Neural cell (in vitro differentiated cells): ENCODE data around the gene PTPRN2. TPM values are rescaled to one million over a fixed set of nuclear protein-coding genes. Genes with fewer than 3 reads are reported as not detected.

Source experiments
- H2AFZ ChIP-seq: fragments of 200-600, 300-800 bp; sonication (generic), shearing (Covaris generic); 2 replicates; pipeline ENCODE4 v1.6.0; 2014; ENCODE audit warnings: low read depth, mild to moderate bottlenecking, antibody characterized with exemption, low read length, moderate library complexity
- H3F3A ChIP-seq: fragments of 200-600 bp; shearing (Covaris generic); 2 replicates; pipeline ENCODE4 v1.6.1; 2016; ENCODE audit warnings: mild to moderate bottlenecking, moderate library complexity, mixed read lengths, antibody characterized with exemption, low read length; ENCODE audit not compliant: insufficient read depth, poor library complexity, severe bottlenecking
- H3K27ac ChIP-seq: fragments of 200-600, 300-800 bp; sonication (generic), shearing (Covaris generic); 2 replicates; pipeline ENCODE4 v1.5.1; 2014; ENCODE audit warnings: mild to moderate bottlenecking, low read length, moderate library complexity
- H3K27me3 ChIP-seq: fragments of 300-800, 200-600 bp; sonication (generic), shearing (Covaris generic); 2 replicates; pipeline ENCODE4 v1.6.0; 2014; ENCODE audit warnings: mild to moderate bottlenecking, low read depth, low read length, moderate library complexity; ENCODE audit not compliant: insufficient read depth
- H3K36me3 ChIP-seq: fragments of 300-800, 200-600 bp; sonication (generic), shearing (Covaris generic); 2 replicates; pipeline ENCODE4 v1.5.1; 2014; ENCODE audit warnings: mild to moderate bottlenecking, antibody characterized with exemption, low read length, moderate library complexity; ENCODE audit not compliant: insufficient read depth
- H3K4me2 ChIP-seq: fragments of 300-800, 200-600 bp; sonication (generic), shearing (Covaris generic); 2 replicates; pipeline ENCODE4 v1.6.0; 2014; ENCODE audit warnings: mild to moderate bottlenecking, low read length
- H3K4me3 ChIP-seq: fragments of 300-800, 200-600 bp; sonication (generic), shearing (Covaris generic); 2 replicates; pipeline ENCODE4 v1.5.1; 2014; ENCODE audit warnings: mild to moderate bottlenecking, low read length, moderate library complexity
- H3K79me2 ChIP-seq: fragments of 200-600 bp; shearing (Covaris generic); replicated peaks from 2 replicates; pipeline ENCODE4 v1.6.0; 2014; ENCODE audit warnings: mild to moderate bottlenecking, low read length, moderate library complexity; ENCODE audit not compliant: insufficient read depth
- H3K9ac ChIP-seq: fragments of 300-800, 200-600 bp; sonication (generic), shearing (Covaris generic); 2 replicates; pipeline ENCODE4 v1.6.1; 2016; ENCODE audit warnings: mild to moderate bottlenecking, low read length, mixed read lengths
- H3K9me2 ChIP-seq: fragments of 200-600 bp; shearing (Covaris generic); 2 replicates; pipeline ENCODE4 v1.6.1; 2016; ENCODE audit warnings: mild to moderate bottlenecking, low read length, mixed read lengths; ENCODE audit not compliant: insufficient read depth
- H3K9me3 ChIP-seq: fragments of 200-600, 300-800 bp; sonication (generic), shearing (Covaris generic); 2 replicates; pipeline ENCODE4 v1.6.1; 2016; ENCODE audit warnings: mild to moderate bottlenecking, mixed run types, low read length, moderate library complexity, mixed read lengths
- H4K20me1 ChIP-seq: fragments of 200-600 bp; shearing (Covaris generic); 2 replicates; pipeline ENCODE4 v1.6.1; 2016; ENCODE audit warnings: mild to moderate bottlenecking, mixed run types; ENCODE audit not compliant: insufficient read depth
- EP300 ChIP-seq: fragments of 450-650 bp; conservative IDR thresholded peaks from 2 replicates; pipeline ENCODE4 v1.6.1; 2014; ENCODE audit warnings: antibody characterized with exemption, mild to moderate bottlenecking, moderate library complexity; ENCODE audit not compliant: poor library complexity, severe bottlenecking
- EZH2 ChIP-seq: fragments of 200-600, 300-800 bp; shearing (Covaris generic), sonication (generic); IDR thresholded peaks from 2 replicates; pipeline ENCODE4 v1.6.1; 2014; ENCODE audit warnings: antibody characterized with exemption, low read length, borderline replicate concordance, mild to moderate bottlenecking; ENCODE audit not compliant: insufficient read depth, poor library complexity, severe bottlenecking
- MXI1 ChIP-seq: fragments of 450-650 bp; conservative IDR thresholded peaks from 2 replicates; pipeline ENCODE4 v1.6.1; 2014; ENCODE audit warnings: antibody characterized with exemption, mild to moderate bottlenecking; ENCODE audit not compliant: poor library complexity, severe bottlenecking
- POLR2AphosphoS5 ChIP-seq: IDR thresholded peaks from 2 replicates; pipeline ENCODE4 v1.6.1; 2012
- RAD21 ChIP-seq: fragments of 450-650 bp; conservative IDR thresholded peaks from 2 replicates; pipeline ENCODE4 v1.6.1; 2014; ENCODE audit warnings: antibody characterized with exemption, mild to moderate bottlenecking, moderate library complexity
- REST ChIP-seq: IDR thresholded peaks from 2 replicates; pipeline ENCODE4 v1.6.1; 2012; ENCODE audit warnings: borderline replicate concordance
- SMC3 ChIP-seq: fragments of 450-650 bp; conservative IDR thresholded peaks from 2 replicates; pipeline ENCODE4 v1.6.1; 2014; ENCODE audit warnings: antibody characterized with exemption, mild to moderate bottlenecking, moderate library complexity; ENCODE audit not compliant: poor library complexity
- TAF1 ChIP-seq: IDR thresholded peaks from 2 replicates; pipeline ENCODE4 v1.6.1; 2012; ENCODE audit warnings: low read depth
- polyA plus RNA-seq: library from polyadenylated mRNA; depleted of rRNA; stranded (reverse); fragments of >200 nt; gene quantifications from 2 replicates; pipeline ENCODE4 v1.2.3, GENCODE V29; 2014
- TF ChIP-seq, protein P1 (sequence below): fragments of 450-650 bp; IDR thresholded peaks from 2 replicates; pipeline ENCODE4 v1.5.1; 2014; ENCODE audit warnings: antibody characterized with exemption, mild to moderate bottlenecking, moderate library complexity; ENCODE audit not compliant: poor library complexity, severe bottlenecking

The PTPRN2 gene
- polyA plus RNA-seq, 1 donor from 2014 or later, result 31.0 TPM

DNA sequence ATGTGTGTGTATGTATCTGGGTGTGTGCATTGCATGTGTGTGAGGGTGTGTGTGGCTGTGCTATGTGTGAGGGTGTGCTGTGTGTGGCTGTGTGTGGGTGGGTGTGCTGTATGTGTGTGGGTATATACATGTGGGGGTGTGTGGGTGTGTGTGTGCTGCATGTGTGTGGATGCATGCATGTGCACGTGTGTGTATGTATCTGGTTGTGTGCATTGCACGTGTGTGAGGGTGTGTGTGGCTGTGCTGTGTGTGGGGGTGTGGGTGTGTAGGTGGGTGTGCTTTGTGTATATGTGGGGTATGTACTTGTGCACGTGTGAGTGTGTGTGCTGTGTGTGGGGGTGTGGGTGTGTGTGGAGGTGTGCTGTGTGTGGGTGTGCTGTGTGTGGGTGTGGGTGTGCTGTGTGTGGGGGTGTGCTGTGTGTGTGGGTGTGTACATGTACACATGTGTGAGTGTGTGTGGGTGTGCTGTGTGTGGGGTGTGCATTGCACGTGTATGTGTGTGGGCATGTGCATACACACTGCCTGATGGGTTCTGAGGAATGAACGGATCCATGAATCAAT, 579.8 kb downstream of the PTPRN2 start:
- no peak overlapping the region for H3K4me2 ChIP-seq

DNA sequence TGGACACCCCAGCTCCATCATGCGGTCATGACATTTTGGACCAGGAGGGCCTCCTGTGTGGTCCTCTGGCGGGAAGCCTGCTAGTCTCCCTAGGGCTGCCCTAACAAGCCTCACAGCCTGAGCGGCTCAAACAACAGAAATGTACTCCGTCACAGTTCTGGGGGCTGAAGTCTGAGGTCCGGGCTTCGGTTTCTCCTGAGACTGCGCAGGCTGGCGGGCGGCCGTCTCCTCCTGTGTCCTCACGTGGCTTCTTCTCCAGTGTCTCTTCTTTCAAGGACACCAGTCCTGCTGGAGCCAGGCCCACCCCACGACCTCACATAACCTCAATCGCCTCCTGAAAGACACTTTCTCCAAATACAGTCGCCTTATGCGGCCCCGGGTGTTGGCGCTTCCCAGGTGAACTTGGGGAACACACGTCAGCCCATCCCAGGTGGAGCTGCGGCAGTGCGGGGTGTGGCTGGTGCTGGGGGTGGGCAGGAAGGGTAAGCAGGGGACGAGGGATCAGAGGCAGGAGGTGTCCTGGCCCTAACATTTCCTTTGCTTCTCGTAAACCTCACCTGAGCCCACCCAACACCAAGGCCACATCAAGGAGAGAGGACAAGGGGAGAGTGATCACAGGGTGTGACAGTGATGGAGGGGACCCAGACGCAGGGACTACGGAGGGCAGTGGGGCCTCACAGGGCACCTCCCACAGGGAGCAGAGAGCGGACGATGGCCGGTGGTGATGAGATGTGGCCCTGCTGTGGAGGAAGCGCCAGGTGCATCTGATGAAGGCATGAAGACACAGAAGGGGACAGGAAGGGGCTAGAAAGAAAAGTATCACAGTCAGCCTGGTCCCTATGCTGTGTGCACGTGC, 580.6 kb downstream of the PTPRN2 start:
- no peaks in the 10 kb centered on the region for H3K9me3 ChIP-seq
- no peaks in the 10 kb centered on the region for H4K20me1 ChIP-seq
- no peak overlapping the region for H3K4me3 ChIP-seq
- no peaks in the 10 kb centered on the region for H3K9me2 ChIP-seq
- H3K9ac ChIP-seq, result no peak overlapping the region
- H3K36me3 ChIP-seq, result no peaks in the 10 kb centered on the region
- no peaks in the 10 kb centered on the region for H3F3A ChIP-seq
- no peak overlapping the region for H3K4me2 ChIP-seq
- H3K79me2 ChIP-seq, result no peaks in the 10 kb centered on the region
- no peak for TF ChIP-seq EP300
- TF ChIP-seq, protein P1, sequence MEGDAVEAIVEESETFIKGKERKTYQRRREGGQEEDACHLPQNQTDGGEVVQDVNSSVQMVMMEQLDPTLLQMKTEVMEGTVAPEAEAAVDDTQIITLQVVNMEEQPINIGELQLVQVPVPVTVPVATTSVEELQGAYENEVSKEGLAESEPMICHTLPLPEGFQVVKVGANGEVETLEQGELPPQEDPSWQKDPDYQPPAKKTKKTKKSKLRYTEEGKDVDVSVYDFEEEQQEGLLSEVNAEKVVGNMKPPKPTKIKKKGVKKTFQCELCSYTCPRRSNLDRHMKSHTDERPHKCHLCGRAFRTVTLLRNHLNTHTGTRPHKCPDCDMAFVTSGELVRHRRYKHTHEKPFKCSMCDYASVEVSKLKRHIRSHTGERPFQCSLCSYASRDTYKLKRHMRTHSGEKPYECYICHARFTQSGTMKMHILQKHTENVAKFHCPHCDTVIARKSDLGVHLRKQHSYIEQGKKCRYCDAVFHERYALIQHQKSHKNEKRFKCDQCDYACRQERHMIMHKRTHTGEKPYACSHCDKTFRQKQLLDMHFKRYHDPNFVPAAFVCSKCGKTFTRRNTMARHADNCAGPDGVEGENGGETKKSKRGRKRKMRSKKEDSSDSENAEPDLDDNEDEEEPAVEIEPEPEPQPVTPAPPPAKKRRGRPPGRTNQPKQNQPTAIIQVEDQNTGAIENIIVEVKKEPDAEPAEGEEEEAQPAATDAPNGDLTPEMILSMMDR, result no peak
- TF ChIP-seq MXI1, result no peak
- no peak for TF ChIP-seq POLR2AphosphoS5
- no peak for TF ChIP-seq RAD21
- no peak overlapping the region for H2AFZ ChIP-seq
- H3K27ac ChIP-seq, result no peak overlapping the region
- H3K27me3 ChIP-seq, result no peaks in the 10 kb centered on the region

More for the DNA sequence above, 579.8 kb downstream of the PTPRN2 start:
- H3K4me3 ChIP-seq, result no peak overlapping the region
- no peak overlapping the region for H2AFZ ChIP-seq
- H3K36me3 ChIP-seq, result no peaks in the 10 kb centered on the region
- no peaks in the 10 kb centered on the region for H3K27me3 ChIP-seq
- H3K79me2 ChIP-seq, result no peaks in the 10 kb centered on the region
- H3K9me2 ChIP-seq, result no peaks in the 10 kb centered on the region
- TF ChIP-seq SMC3, result no peak
- no peak for TF ChIP-seq REST
- no peak for TF ChIP-seq RAD21
- no peak overlapping the region for H3K27ac ChIP-seq
- H4K20me1 ChIP-seq, result no peaks in the 10 kb centered on the region
- H3K9ac ChIP-seq, result no peak overlapping the region
- no peaks in the 10 kb centered on the region for H3K9me3 ChIP-seq
- no peaks in the 10 kb centered on the region for H3F3A ChIP-seq

GRCh38 chr7:158005531-158005930, 582.1 kb downstream of the PTPRN2 start:
- Histone ChIP-seq H3F3A (no peaks in the 10 kb centered on the region), H3K36me3 (no peaks in the 10 kb centered on the region), H3K9me3 (no peaks in the 10 kb centered on the region), H3K4me3 (no peak overlapping the region), H3K9me2 (no peaks in the 10 kb centered on the region), H2AFZ (no peak overlapping the region), H3K27me3 (no peaks in the 10 kb centered on the region), H3K79me2 (no peaks in the 10 kb centered on the region), H3K9ac (no peak overlapping the region), H3K27ac (no peak overlapping the region), H3K4me2 (no peak overlapping the region), H4K20me1 (no peaks in the 10 kb centered on the region)
- TF ChIP-seq RAD21, result no peak
- TF ChIP-seq TAF1, result no peak
- no peak for TF ChIP-seq SMC3
- TF ChIP-seq, protein P1, result no peak
- no peak for TF ChIP-seq MXI1
- no peak for TF ChIP-seq REST
- no peak for TF ChIP-seq EP300
- TF ChIP-seq POLR2AphosphoS5, result no peak
- no peak for TF ChIP-seq EZH2
